CD4-positive, alpha-beta T cell treated with Interferon alpha-2 for 1 hour (primary cell): Measurements from ENCODE around the gene GFY.

Experiments
- DNase-seq, 2 donors: peaks; one replicate each; pipeline ENCODE4 v3.0.0-alpha.2; 2020 to 2022

Gene GFY

GRCh38 chr19:49425178-49425577, at the start of gene GFY:
GFY (plus strand) TSS chr19:49425388; CDS start chr19:49426431, 1,043 bp downstream.
- no peak for DNase-seq

GRCh38 chr19:49378512-49378911, 46.7 kb upstream of the GFY start:
- no peak for DNase-seq

- no peak for DNase-seq
Measured at GRCh38 chr19:49380391-49380790, 44.8 kb upstream of the GFY start.

- no peak for DNase-seq
Measured at GRCh38 chr19:49382639-49383038, 42.5 kb upstream of the GFY start.

GRCh38 chr19:49383599-49383998, 41.6 kb upstream of the GFY start:
- DNase-seq = no peak

- DNase-seq = peak; percentile 91 to 92
Measured at GRCh38 chr19:49387936-49388372, 37.2 kb upstream of the GFY start, which contains the start of gene KASH5. KASH5 (plus strand) TSS chr19:49388249; CDS start chr19:49390884, 2,635 bp downstream.

GRCh38 chr19:49389406-49389805, 35.8 kb upstream of the GFY start:
- no peak for DNase-seq

GRCh38 chr19:49390131-49390928, 34.9 kb upstream of the GFY start:
- no peak for DNase-seq

GRCh38 chr19:49390929-49391359, 34.2 kb upstream of the GFY start:
- DNase-seq = peak in 1 of 2 donors; percentile 29

- DNase-seq = peak; percentile 81 to 86
Measured at GRCh38 chr19:49391581-49392399, 33.4 kb upstream of the GFY start.

GRCh38 chr19:49393881-49394280, 31.3 kb upstream of the GFY start:
- no peak for DNase-seq

GRCh38 chr19:49395581-49396407, 29.4 kb upstream of the GFY start:
- DNase-seq = no peak

GRCh38 chr19:49396738-49397505, 28.3 kb upstream of the GFY start:
- no peak for DNase-seq

- DNase-seq = no peak
Measured at GRCh38 chr19:49398001-49398615, 27.1 kb upstream of the GFY start.

GRCh38 chr19:49398931-49399330, 26.3 kb upstream of the GFY start:
- DNase-seq = no peak

GRCh38 chr19:49400029-49400428, 25.2 kb upstream of the GFY start:
- no peak for DNase-seq

- DNase-seq = no peak
Measured at GRCh38 chr19:49403404-49404187, 21.6 kb upstream of the GFY start.

- no peak for DNase-seq
Measured at GRCh38 chr19:49407079-49407478, 18.1 kb upstream of the GFY start.

GRCh38 chr19:49407482-49408015, 17.6 kb upstream of the GFY start:
- no peak for DNase-seq

GRCh38 chr19:49408816-49409440, 16.3 kb upstream of the GFY start:
- no peak for DNase-seq
